Omental fat pad (tissue), 4 donors: Measurements from ENCODE around the gene PLBD2. TPM values are rescaled to one million over a fixed set of nuclear protein-coding genes. Genes with fewer than 3 reads are reported as not detected.

Source experiments
- ATAC-seq: fragments of 150-250 bp; one replicate; pipeline ENCODE4 v1.9.1; 2016; ENCODE audit warnings: mild to moderate bottlenecking, moderate library complexity; ENCODE audit not compliant: low FRiP score
- DNase-seq: peaks from one replicate; pipeline ENCODE4 v3.0.0-alpha.2; 2019; ENCODE audit warnings: low spot score
- total RNA-seq, 4 donors: library from RNA; depleted of rRNA; stranded (reverse); fragments of >200 nt; gene quantifications; one replicate each; pipeline ENCODE4 v1.1.0, GENCODE V29; 2016
- TF ChIP-seq, protein P1 (sequence below), 3 donors: fragments of 450-650 bp; IDR thresholded peaks; one replicate each; pipeline ENCODE4 v1.5.1; 2016 to 2017; ENCODE audit warnings: antibody characterized with exemption in 3 of 3, mild to moderate bottlenecking in 3 of 3, moderate library complexity in 2 of 3

The PLBD2 gene
- total RNA-seq, 4 donors from 2014 or later, result 26.4 to 50.2 (median 36.2) TPM

GRCh38 chr12:113318900-113319628 lies 39.3 kb upstream of the PLBD2 start:
- ATAC-seq, result no peak
- DNase-seq, result no peak
- TF ChIP-seq, protein P1, sequence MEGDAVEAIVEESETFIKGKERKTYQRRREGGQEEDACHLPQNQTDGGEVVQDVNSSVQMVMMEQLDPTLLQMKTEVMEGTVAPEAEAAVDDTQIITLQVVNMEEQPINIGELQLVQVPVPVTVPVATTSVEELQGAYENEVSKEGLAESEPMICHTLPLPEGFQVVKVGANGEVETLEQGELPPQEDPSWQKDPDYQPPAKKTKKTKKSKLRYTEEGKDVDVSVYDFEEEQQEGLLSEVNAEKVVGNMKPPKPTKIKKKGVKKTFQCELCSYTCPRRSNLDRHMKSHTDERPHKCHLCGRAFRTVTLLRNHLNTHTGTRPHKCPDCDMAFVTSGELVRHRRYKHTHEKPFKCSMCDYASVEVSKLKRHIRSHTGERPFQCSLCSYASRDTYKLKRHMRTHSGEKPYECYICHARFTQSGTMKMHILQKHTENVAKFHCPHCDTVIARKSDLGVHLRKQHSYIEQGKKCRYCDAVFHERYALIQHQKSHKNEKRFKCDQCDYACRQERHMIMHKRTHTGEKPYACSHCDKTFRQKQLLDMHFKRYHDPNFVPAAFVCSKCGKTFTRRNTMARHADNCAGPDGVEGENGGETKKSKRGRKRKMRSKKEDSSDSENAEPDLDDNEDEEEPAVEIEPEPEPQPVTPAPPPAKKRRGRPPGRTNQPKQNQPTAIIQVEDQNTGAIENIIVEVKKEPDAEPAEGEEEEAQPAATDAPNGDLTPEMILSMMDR (IDR thresholded peaks at IDR 0.05), result no peak

DNA sequence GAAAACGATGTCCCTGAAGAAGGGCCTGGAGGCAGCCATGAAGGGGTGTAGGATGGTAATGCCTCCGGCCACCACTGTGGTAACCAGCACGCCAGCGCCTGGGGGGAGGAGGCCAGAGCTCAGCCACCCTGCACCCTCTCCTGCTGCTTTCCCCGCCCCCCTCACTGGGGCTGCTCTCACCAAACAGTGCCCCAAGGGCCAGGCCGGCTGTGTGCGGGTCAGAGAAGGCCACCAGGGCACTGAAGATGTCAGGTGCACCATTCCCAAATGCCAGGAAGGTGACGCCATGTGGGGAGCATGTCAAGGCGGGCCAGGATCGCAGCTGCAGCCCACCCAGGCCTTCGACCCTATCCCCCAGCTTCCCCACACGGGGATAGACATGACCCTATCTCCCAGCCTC lies 38.0 kb upstream of the PLBD2 start:
- TF ChIP-seq, protein P1 (IDR thresholded peaks at IDR 0.05), result no peak
- no peak for DNase-seq
- no peak for ATAC-seq

DNA sequence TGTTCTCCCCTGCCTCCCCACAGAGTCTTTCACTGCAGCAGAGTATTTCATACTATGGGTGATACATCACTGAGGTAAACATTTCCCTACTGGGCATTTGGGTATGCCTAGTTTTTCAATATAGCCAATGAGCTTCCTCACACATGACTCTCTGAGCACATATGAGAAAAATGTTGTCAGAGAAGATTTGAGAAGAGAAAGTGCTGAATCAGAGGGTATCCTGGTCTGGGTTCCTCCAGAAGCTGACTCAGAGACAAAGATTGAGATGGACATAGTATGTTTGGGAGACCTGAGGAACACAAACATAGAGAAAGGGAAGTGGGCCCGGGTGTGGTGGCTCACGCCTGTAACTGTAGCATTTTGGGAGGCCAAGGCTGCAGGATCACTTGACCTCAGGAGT lies 36.0 kb upstream of the PLBD2 start:
- no peak for ATAC-seq
- TF ChIP-seq, protein P1 (IDR thresholded peaks at IDR 0.05), result no peak
- no peak for DNase-seq

DNA sequence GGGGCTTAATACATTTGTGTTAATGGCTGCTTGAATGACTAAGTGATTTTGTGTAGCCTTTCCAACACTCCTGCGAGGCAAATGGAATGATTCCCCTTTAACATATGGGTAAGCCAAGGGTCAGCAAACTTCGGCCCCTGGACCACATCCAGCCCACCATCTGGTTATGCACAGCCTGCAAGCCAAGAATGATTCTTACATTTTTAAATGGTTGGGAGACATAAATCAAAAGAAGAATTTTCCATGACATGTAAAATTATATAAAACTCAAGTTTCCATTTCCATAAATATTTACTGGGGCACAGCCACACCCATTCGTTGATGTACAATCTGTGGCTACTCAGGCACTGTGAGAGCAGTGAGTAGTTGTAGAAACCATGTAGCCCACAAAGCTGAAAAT lies 32.5 kb upstream of the PLBD2 start:
- TF ChIP-seq, protein P1 (IDR thresholded peaks at IDR 0.05), result no peak
- DNase-seq, result no peak

GRCh38 chr12:113326775-113327395 lies 31.5 kb upstream of the PLBD2 start:
- DNase-seq (no peak), ATAC-seq (no peak)
- TF ChIP-seq, protein P1 (IDR thresholded peaks at IDR 0.05), result no peak

More for the DNA sequence above, 32.5 kb upstream of the PLBD2 start:
- no peak for ATAC-seq

- DNase-seq (no peak), ATAC-seq (no peak)
- TF ChIP-seq, protein P1 (IDR thresholded peaks at IDR 0.05), result no peak
Measured at GRCh38 chr12:113328368-113328889, 30.0 kb upstream of the PLBD2 start.
